ENCODE measurements around the gene ZNF440.
"Not testable (repeated sequence)": the region's sequence is repeated elsewhere in the genome, so short reads cannot be mapped to it uniquely, and the experiment has no call there.

The ZNF440 gene

GRCh38 chr19:11814029-11814699, at the start of gene ZNF440:
ZNF440 (plus strand) TSS chr19:11814273; CDS start chr19:11814448, 175 bp downstream.
- DNase-seq (ENCODE audit: low read depth in 2 of 2): peak; percentile 86 to 89

GRCh38 chr19:11766597-11767591, 47.2 kb upstream of the ZNF440 start, which contains the start of gene ZNF441:
ZNF441 (plus strand) TSS chr19:11767000; CDS start chr19:11767194, 194 bp downstream.
- DNase-seq (ENCODE audit: low read depth in 2 of 2): peak; percentile 95

- DNase-seq (ENCODE audit: low read depth in 2 of 2): no peak
Measured at GRCh38 chr19:11767633-11768133, 46.4 kb upstream of the ZNF440 start.

- DNase-seq (ENCODE audit: low read depth in 2 of 2): no peak
Measured at GRCh38 chr19:11769995-11770394, 44.1 kb upstream of the ZNF440 start.

- not testable (repeated sequence) for DNase-seq (ENCODE audit: low read depth in 2 of 2)
Measured at GRCh38 chr19:11771520-11771919, 42.6 kb upstream of the ZNF440 start.

- DNase-seq (ENCODE audit: low read depth in 2 of 2): not testable (repeated sequence)
Measured at GRCh38 chr19:11776669-11777068, 37.4 kb upstream of the ZNF440 start.

GRCh38 chr19:11780431-11781020, 33.5 kb upstream of the ZNF440 start:
- no peak for DNase-seq (ENCODE audit: low read depth in 2 of 2)

- DNase-seq (ENCODE audit: low read depth in 2 of 2): no peak
Measured at GRCh38 chr19:11781295-11782057, 32.6 kb upstream of the ZNF440 start.

GRCh38 chr19:11783767-11784166, 30.3 kb upstream of the ZNF440 start:
- DNase-seq (ENCODE audit: low read depth in 2 of 2): no peak

GRCh38 chr19:11784356-11784755, 29.7 kb upstream of the ZNF440 start:
- no peak for DNase-seq (ENCODE audit: low read depth in 2 of 2)

GRCh38 chr19:11787536-11787935, 26.5 kb upstream of the ZNF440 start:
- DNase-seq (ENCODE audit: low read depth in 2 of 2): no peak

- DNase-seq (ENCODE audit: low read depth in 2 of 2): no peak
Measured at GRCh38 chr19:11792942-11793341, 21.1 kb upstream of the ZNF440 start.

- peak; percentile 56 to 77 for DNase-seq (ENCODE audit: low read depth in 2 of 2)
Measured at GRCh38 chr19:11797491-11797890, 16.6 kb upstream of the ZNF440 start.

- peak; percentile 85 to 86 for DNase-seq (ENCODE audit: low read depth in 2 of 2)
Measured at GRCh38 chr19:11798391-11799330, 15.4 kb upstream of the ZNF440 start, which contains the start of gene ZNF491. ZNF491 (plus strand) TSS chr19:11798523; CDS start chr19:11805954, 7,431 bp downstream.

GRCh38 chr19:11806354-11807098, 7.5 kb upstream of the ZNF440 start:
- DNase-seq (ENCODE audit: low read depth in 2 of 2): no peak

GRCh38 chr19:11807099-11807380, 7.0 kb upstream of the ZNF440 start:
- no peak for DNase-seq (ENCODE audit: low read depth in 2 of 2)

- DNase-seq (ENCODE audit: low read depth in 2 of 2): no peak
Measured at GRCh38 chr19:11813703-11814028, 407 bp upstream of the ZNF440 start.

- DNase-seq (ENCODE audit: low read depth in 2 of 2): no peak
Measured at GRCh38 chr19:11814700-11815035, 595 bp downstream of the ZNF440 start.

- DNase-seq (ENCODE audit: low read depth in 2 of 2): no peak
Measured at GRCh38 chr19:11821474-11822109, 7.5 kb downstream of the ZNF440 start.
